Measurements from ENCODE around the gene ST7. TPM values are rescaled to one million over a fixed set of nuclear protein-coding genes. Genes with fewer than 3 reads are reported as not detected.

The ST7 gene
- total and polyA plus RNA-seq, 2 donors (not counting 1 experiment from before 2014, with no cell fraction given): 2.3 to 4.6 TPM

DNA sequence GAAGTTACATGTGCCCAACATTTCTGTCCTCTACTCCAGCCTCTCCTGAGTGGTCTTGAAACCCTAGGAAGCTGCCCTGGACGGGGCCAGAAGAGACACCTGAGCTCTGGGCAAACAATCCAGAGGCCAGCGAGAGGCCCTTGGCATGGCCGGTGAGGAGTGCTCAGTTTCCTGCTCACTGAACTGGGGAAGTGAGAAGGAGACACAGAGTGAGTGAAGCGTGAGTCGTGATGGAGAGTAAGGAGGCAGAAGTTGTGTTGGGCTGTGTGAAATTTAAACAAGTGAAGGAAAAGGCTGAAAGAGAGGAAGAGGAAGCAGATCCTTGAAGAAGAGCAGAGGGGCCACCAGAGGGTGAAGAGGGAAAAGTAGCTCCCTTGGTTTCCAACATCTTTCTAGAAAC, 296.4 kb downstream of the ST7 start:
- Histone ChIP-seq H3K9ac (ENCODE audit: low read length) (no peak overlapping the region), H3K27me3 (replicated peaks in 1 of 4; ENCODE audit: control extremely low read depth in 1 of 4, control insufficient read depth in 3 of 4, insufficient read depth in 4 of 4, low read length in 3 of 4) (no peaks in the 10 kb centered on the region), H3K27ac (ENCODE audit: low read length in 2 of 2) (no peak overlapping the region), H3K4me3 (ENCODE audit: control extremely low read depth in 1 of 5, extremely low read depth in 1 of 5, insufficient read depth in 1 of 5, low read depth in 2 of 5, low read length in 4 of 5) (no peak overlapping the region), H3K36me3 (replicated peaks in 1 of 2; ENCODE audit: control extremely low read depth in 1 of 2, control insufficient read depth in 1 of 2, extremely low read depth in 1 of 2, insufficient read depth in 2 of 2, low read length in 1 of 2) (no peaks in the 10 kb centered on the region), H4K20me1 (ENCODE audit: control insufficient read depth, insufficient read depth, low read length, poor library complexity, severe bottlenecking) (no peaks in the 10 kb centered on the region), H2AFZ (ENCODE audit: insufficient read depth, low read depth, low read length, poor library complexity, severe bottlenecking) (no peak overlapping the region), H3K9me3 (ENCODE audit: control extremely low read depth in 1 of 3, control insufficient read depth in 2 of 3, insufficient read depth in 1 of 3, low read length in 2 of 3) (peaks cover 0 to 6% (median 0%) of the 10 kb centered on the region in 3 donors), H3K4me1 (ENCODE audit: control insufficient read depth in 2 of 2, insufficient read depth in 2 of 2, low read length in 2 of 2) (no peaks in the 10 kb centered on the region), H3K4me2 (replicated peaks; ENCODE audit: low read depth, low read length, poor library complexity, severe bottlenecking) (no peak overlapping the region), H3K79me2 (ENCODE audit: control insufficient read depth, insufficient read depth, low read length) (no peaks in the 10 kb centered on the region)
- DNase-seq (no peak), ATAC-seq (ENCODE audit: low read depth) (no peak)
- ChIA-PET CTCF (no interaction called here), POLR2A (no interaction called here)
- H3K4me1 Mint-ChIP-seq: no peaks in the 10 kb centered on the region
- peaks cover 3% of the 10 kb centered on the region for H3K9me3 Mint-ChIP-seq (ENCODE audit: insufficient read depth)
- no peak overlapping the region for H3K4me3 Mint-ChIP-seq
- H3K27me3 Mint-ChIP-seq: peaks cover 3% of the 10 kb centered on the region
- WGBS (ENCODE audit: insufficient coverage): 75% methylated on average over 5 of the region's 5 CpGs
- no peak overlapping the region for H3K27ac Mint-ChIP-seq
- intact Hi-C loops (cut with micrococcal nuclease): no loop called here
- TF ChIP-seq EZH2 (IDR thresholded peaks at IDR 0.05; ENCODE audit: borderline replicate concordance, insufficient read depth, low read depth, low read length, poor library complexity, severe bottlenecking): no peak
- TF ChIP-seq, protein P1, sequence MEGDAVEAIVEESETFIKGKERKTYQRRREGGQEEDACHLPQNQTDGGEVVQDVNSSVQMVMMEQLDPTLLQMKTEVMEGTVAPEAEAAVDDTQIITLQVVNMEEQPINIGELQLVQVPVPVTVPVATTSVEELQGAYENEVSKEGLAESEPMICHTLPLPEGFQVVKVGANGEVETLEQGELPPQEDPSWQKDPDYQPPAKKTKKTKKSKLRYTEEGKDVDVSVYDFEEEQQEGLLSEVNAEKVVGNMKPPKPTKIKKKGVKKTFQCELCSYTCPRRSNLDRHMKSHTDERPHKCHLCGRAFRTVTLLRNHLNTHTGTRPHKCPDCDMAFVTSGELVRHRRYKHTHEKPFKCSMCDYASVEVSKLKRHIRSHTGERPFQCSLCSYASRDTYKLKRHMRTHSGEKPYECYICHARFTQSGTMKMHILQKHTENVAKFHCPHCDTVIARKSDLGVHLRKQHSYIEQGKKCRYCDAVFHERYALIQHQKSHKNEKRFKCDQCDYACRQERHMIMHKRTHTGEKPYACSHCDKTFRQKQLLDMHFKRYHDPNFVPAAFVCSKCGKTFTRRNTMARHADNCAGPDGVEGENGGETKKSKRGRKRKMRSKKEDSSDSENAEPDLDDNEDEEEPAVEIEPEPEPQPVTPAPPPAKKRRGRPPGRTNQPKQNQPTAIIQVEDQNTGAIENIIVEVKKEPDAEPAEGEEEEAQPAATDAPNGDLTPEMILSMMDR (IDR thresholded peaks at IDR 0.05): no peak

GRCh38 chr7:117250245-117250644, 296.9 kb downstream of the ST7 start:
- Histone ChIP-seq H3K9me3 (ENCODE audit: control extremely low read depth in 1 of 3, control insufficient read depth in 2 of 3, insufficient read depth in 1 of 3, low read length in 2 of 3) (peaks cover 0 to 6% (median 0%) of the 10 kb centered on the region in 3 donors), H3K36me3 (replicated peaks in 1 of 2; ENCODE audit: control extremely low read depth in 1 of 2, control insufficient read depth in 1 of 2, extremely low read depth in 1 of 2, insufficient read depth in 2 of 2, low read length in 1 of 2) (no peaks in the 10 kb centered on the region), H3K27me3 (replicated peaks in 1 of 4; ENCODE audit: control extremely low read depth in 1 of 4, control insufficient read depth in 3 of 4, insufficient read depth in 4 of 4, low read length in 3 of 4) (no peaks in the 10 kb centered on the region), H3K79me2 (ENCODE audit: control insufficient read depth, insufficient read depth, low read length) (no peaks in the 10 kb centered on the region), H3K9ac (ENCODE audit: low read length) (no peak overlapping the region), H2AFZ (ENCODE audit: insufficient read depth, low read depth, low read length, poor library complexity, severe bottlenecking) (no peak overlapping the region), H3K4me3 (ENCODE audit: control extremely low read depth in 1 of 5, extremely low read depth in 1 of 5, insufficient read depth in 1 of 5, low read depth in 2 of 5, low read length in 4 of 5) (no peak overlapping the region), H3K4me2 (replicated peaks; ENCODE audit: low read depth, low read length, poor library complexity, severe bottlenecking) (no peak overlapping the region), H3K4me1 (ENCODE audit: control insufficient read depth in 2 of 2, insufficient read depth in 2 of 2, low read length in 2 of 2) (no peaks in the 10 kb centered on the region), H4K20me1 (ENCODE audit: control insufficient read depth, insufficient read depth, low read length, poor library complexity, severe bottlenecking) (no peaks in the 10 kb centered on the region), H3K27ac (ENCODE audit: low read length in 2 of 2) (no peak overlapping the region)
- TF ChIP-seq EZH2 (IDR thresholded peaks at IDR 0.05; ENCODE audit: borderline replicate concordance, insufficient read depth, low read depth, low read length, poor library complexity, severe bottlenecking): no peak
- TF ChIP-seq, protein P1 (IDR thresholded peaks at IDR 0.05): no peak
- no peak for ATAC-seq (ENCODE audit: low read depth)
- H3K9me3 Mint-ChIP-seq (ENCODE audit: insufficient read depth): peaks cover 3% of the 10 kb centered on the region
- H3K27me3 Mint-ChIP-seq: peaks cover 6% of the 10 kb centered on the region
- H3K27ac Mint-ChIP-seq: no peak overlapping the region
- ChIA-PET CTCF (no interaction called here), POLR2A (no interaction called here)
- intact Hi-C loops (cut with micrococcal nuclease): no loop called here
- H3K4me1 Mint-ChIP-seq: no peaks in the 10 kb centered on the region
- H3K4me3 Mint-ChIP-seq: no peak overlapping the region
- DNase-seq: no peak
